Esophagus muscularis mucosa (tissue), 4 donors: ENCODE results near the gene USP10.

ENCODE experiments used
- CTCF ChIP-seq, 3 experiments: fragments of 200-600 bp in 2 of 3; fragments of 450-650 bp in 1 of 3; sonication (generic) in 2 of 3; IDR thresholded peaks; one replicate each; pipeline ENCODE4 v1.5.1; 2017 to 2019; ENCODE audit warnings: antibody characterized with exemption in 3 of 3, mild to moderate bottlenecking in 2 of 3, moderate library complexity in 1 of 3
- EP300 ChIP-seq: sonication (generic); formaldehyde crosslinking; IDR thresholded peaks from one replicate; pipeline ENCODE4 v1.6.1; 2017; ENCODE audit warnings: antibody characterized with exemption
- POLR2A ChIP-seq: fragments of 450-650 bp; IDR thresholded peaks from one replicate; pipeline ENCODE4 v1.6.1; 2017; ENCODE audit warnings: antibody characterized with exemption, moderate library complexity, mild to moderate bottlenecking, low read depth
- POLR2AphosphoS5 ChIP-seq, 2 donors: sonication (generic); formaldehyde crosslinking; IDR thresholded peaks; one replicate each; pipeline ENCODE4 v1.6.1; 2017; ENCODE audit warnings: antibody characterized with exemption in 2 of 2

GRCh38 chr16:84823484-84823883 lies 123.7 kb downstream of the USP10 start:
- no peak for TF ChIP-seq CTCF (IDR thresholded peaks at IDR 0.05)
- no peak for TF ChIP-seq EP300
- TF ChIP-seq POLR2A, result no peak
- TF ChIP-seq POLR2AphosphoS5 (IDR thresholded peaks at IDR 0.05), result peak in 1 of 2 donors; percentile 56
